Stimulated activated CD4-positive, alpha-beta T cell treated with anti-CD3 and anti-CD28 coated beads, Interleukin-4, amount 100 ng/mL, for 4 hours (primary cell): ENCODE data around the gene CAMKMT.

ENCODE experiments used
- DNase-seq, 2 experiments: peaks; one replicate each; pipeline ENCODE4 v3.0.0-alpha.2; 2020

CAMKMT gene

GRCh38 chr2:44519026-44519425 is 157.3 kb downstream of the CAMKMT start:
- DNase-seq = no peak

- no peak for DNase-seq
Observed at GRCh38 chr2:44522846-44523245, 161.1 kb downstream of the CAMKMT start.

- DNase-seq = no peak
Observed at GRCh38 chr2:44524347-44524926, 162.7 kb downstream of the CAMKMT start.

GRCh38 chr2:44526352-44526751 is 164.6 kb downstream of the CAMKMT start:
- no peak for DNase-seq

GRCh38 chr2:44528595-44528994 is 166.8 kb downstream of the CAMKMT start:
- no peak for DNase-seq

- no peak for DNase-seq
Observed at GRCh38 chr2:44529448-44529847, 167.7 kb downstream of the CAMKMT start.

- no peak for DNase-seq
Observed at GRCh38 chr2:44531289-44531688, 169.5 kb downstream of the CAMKMT start.

GRCh38 chr2:44532031-44532430 is 170.3 kb downstream of the CAMKMT start:
- no peak for DNase-seq

- no peak for DNase-seq
Observed at GRCh38 chr2:44533508-44533907, 171.8 kb downstream of the CAMKMT start.

GRCh38 chr2:44535376-44535775 is 173.6 kb downstream of the CAMKMT start:
- no peak for DNase-seq

GRCh38 chr2:44537264-44537663 is 175.5 kb downstream of the CAMKMT start:
- DNase-seq = no peak

GRCh38 chr2:44542520-44542919 is 180.8 kb downstream of the CAMKMT start:
- no peak for DNase-seq

- DNase-seq = no peak
Observed at GRCh38 chr2:44543773-44544725, 182.3 kb downstream of the CAMKMT start.

GRCh38 chr2:44545005-44545404 is 183.3 kb downstream of the CAMKMT start:
- DNase-seq = no peak

- DNase-seq = no peak
Observed at GRCh38 chr2:44546459-44547127, 184.8 kb downstream of the CAMKMT start.

GRCh38 chr2:44547718-44548117 is 186.0 kb downstream of the CAMKMT start:
- no peak for DNase-seq

GRCh38 chr2:44548221-44549098 is 186.7 kb downstream of the CAMKMT start:
- DNase-seq = no peak

- no peak for DNase-seq
Observed at GRCh38 chr2:44549099-44549471, 187.3 kb downstream of the CAMKMT start.

GRCh38 chr2:44549856-44550255 is 188.1 kb downstream of the CAMKMT start:
- DNase-seq = no peak

GRCh38 chr2:44550561-44550960 is 188.8 kb downstream of the CAMKMT start:
- no peak for DNase-seq

GRCh38 chr2:44551497-44551896 is 189.8 kb downstream of the CAMKMT start:
- no peak for DNase-seq

- DNase-seq = no peak
Observed at GRCh38 chr2:44553456-44553855, 191.7 kb downstream of the CAMKMT start.

GRCh38 chr2:44555700-44556099 is 194.0 kb downstream of the CAMKMT start:
- no peak for DNase-seq
